Esophagus squamous epithelium (tissue), 5 donors: ENCODE data around the gene NOL12. TPM values are rescaled to one million over a fixed set of nuclear protein-coding genes. Genes with fewer than 3 reads are reported as not detected.
A peak's percentile ranks its signal among the peaks of the same experiment; 100 is the strongest.

Source experiments
- DNase-seq: peaks from one replicate; lab custom pipeline; 2025; lab: John Stamatoyannopoulos, UW
- H3K27ac ChIP-seq, 4 donors: fragments of 200-600 bp; sonication (generic); one replicate each; pipeline ENCODE4 v1.5.1; 2016 to 2019; ENCODE audit warnings: mild to moderate bottlenecking in 1 of 4
- H3K27me3 ChIP-seq, 4 donors: fragments of 200-600 bp; sonication (generic); 1 replicate in 3 of 4; 2 replicates in 1 of 4; pipeline versions ENCODE4 v1.5.1 to v1.6.0; 2017 to 2021; ENCODE audit warnings: antibody characterized with exemption in 1 of 4
- H3K36me3 ChIP-seq, 3 donors: fragments of 200-600 bp; sonication (generic); one replicate each; pipeline ENCODE4 v1.5.1; 2016 to 2019
- H3K4me1 ChIP-seq, 3 donors: fragments of 200-600 bp; sonication (generic); one replicate each; pipeline ENCODE4 v1.5.1; 2017 to 2019
- H3K4me3 ChIP-seq, 4 donors: fragments of 200-600 bp; sonication (generic); 1 replicate in 3 of 4; 2 replicates in 1 of 4; pipeline ENCODE4 v1.5.1; 2016 to 2019; ENCODE audit warnings: mild to moderate bottlenecking in 2 of 4, moderate library complexity in 1 of 4
- H3K9me3 ChIP-seq, 3 donors: fragments of 200-600 bp; sonication (generic); one replicate each; pipeline ENCODE4 v1.5.1; 2016 to 2019
- CTCF ChIP-seq, 6 experiments: fragments of 450-650 bp in 4 of 6; fragments of 200-600 bp in 2 of 6; sonication (generic) in 2 of 6; IDR thresholded peaks; one replicate each; pipeline ENCODE4 v1.5.1; 2016 to 2019; ENCODE audit warnings: antibody characterized with exemption in 6 of 6, mild to moderate bottlenecking in 4 of 6, moderate library complexity in 4 of 6
- POLR2A ChIP-seq, 4 donors: fragments of 450-650 bp; IDR thresholded peaks; one replicate each; pipeline ENCODE4 v1.6.1; 2017; ENCODE audit warnings: antibody characterized with exemption in 4 of 4, mild to moderate bottlenecking in 4 of 4, moderate library complexity in 3 of 4
- WGBS, 2 donors: methylation state at CpG; one replicate each; pipeline ENCODE4 v1.1.5; 2018; 5-methylcytosine and 5-hydroxymethylcytosine counted together
- intact Hi-C: fragments of 100-400 bp; cut with DNase I; formaldehyde crosslinking; loops from one replicate; pipeline ENCODE4 v1.15.0; 2022
- total RNA-seq, 4 donors: library from RNA; depleted of rRNA; stranded (reverse); fragments of >200 nt; gene quantifications; one replicate each; pipeline ENCODE4 v1.1.0, GENCODE V29; 2016
- donor health status: DM: yes; HTN: yes; CAD: no.

NOL12 gene
- total RNA-seq, 4 donors from 2014 or later = 34.3 to 44.5 (median 40.8) TPM

GRCh38 chr22:37672920-37673455, 13.2 kb upstream of the NOL12 start:
- H3K27ac ChIP-seq = peak overlapping the region in 3 of 4 donors; percentile 69 to 95 (median 89)
- WGBS, 2 donors = 32% methylated on average over 8 of the region's 11 CpGs; no CpG with 5 or more reads in 1 of the 2 donors
- intact Hi-C loops = no loop called here
- H3K36me3 ChIP-seq = no peaks in the 10 kb centered on the region
- no peak for TF ChIP-seq CTCF (IDR thresholded peaks at IDR 0.05)
- TF ChIP-seq POLR2A (IDR thresholded peaks at IDR 0.05) = no peak
- no peaks in the 10 kb centered on the region for H3K9me3 ChIP-seq
- no peak overlapping the region for H3K4me3 ChIP-seq
- H3K4me1 ChIP-seq = peaks cover 32 to 56% (median 44%) of the 10 kb centered on the region in 3 donors
- H3K27me3 ChIP-seq = no peaks in the 10 kb centered on the region
- DNase-seq = no peak

DNA sequence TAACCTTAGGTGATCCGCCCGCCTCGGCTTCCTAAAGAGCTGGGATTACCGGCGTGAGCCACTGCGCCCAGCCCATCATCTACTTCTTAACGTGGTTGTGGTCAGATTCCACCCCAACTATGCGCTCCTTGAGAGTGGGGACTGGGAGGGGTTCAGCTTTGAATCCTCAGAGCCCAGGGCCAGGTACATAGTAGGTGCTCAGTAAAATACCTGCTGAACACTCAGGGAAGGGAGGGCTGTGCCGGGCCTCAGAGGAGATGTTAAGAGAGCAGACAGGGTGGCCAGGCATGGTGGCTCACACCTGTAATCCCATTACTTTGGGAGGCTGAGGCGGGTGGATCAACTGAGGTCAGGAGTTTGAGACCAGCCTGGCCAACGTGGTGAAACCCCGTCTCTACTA, 11.9 kb upstream of the NOL12 start:
- DNase-seq = no peak
- Histone ChIP-seq H3K4me1 (peaks cover 32 to 68% (median 44%) of the 10 kb centered on the region in 3 donors), H3K4me3 (no peak overlapping the region), H3K27ac (peak overlapping the region; percentile 78 to 95 (median 90)), H3K9me3 (no peaks in the 10 kb centered on the region), H3K27me3 (no peaks in the 10 kb centered on the region), H3K36me3 (no peaks in the 10 kb centered on the region)
- TF ChIP-seq POLR2A (IDR thresholded peaks at IDR 0.05) (no peak), CTCF (IDR thresholded peaks at IDR 0.05) (no peak)
- 68 to 78% methylated on average over 8 of the region's 12 CpGs for WGBS, 2 donors
- intact Hi-C loops = no loop called here

DNA sequence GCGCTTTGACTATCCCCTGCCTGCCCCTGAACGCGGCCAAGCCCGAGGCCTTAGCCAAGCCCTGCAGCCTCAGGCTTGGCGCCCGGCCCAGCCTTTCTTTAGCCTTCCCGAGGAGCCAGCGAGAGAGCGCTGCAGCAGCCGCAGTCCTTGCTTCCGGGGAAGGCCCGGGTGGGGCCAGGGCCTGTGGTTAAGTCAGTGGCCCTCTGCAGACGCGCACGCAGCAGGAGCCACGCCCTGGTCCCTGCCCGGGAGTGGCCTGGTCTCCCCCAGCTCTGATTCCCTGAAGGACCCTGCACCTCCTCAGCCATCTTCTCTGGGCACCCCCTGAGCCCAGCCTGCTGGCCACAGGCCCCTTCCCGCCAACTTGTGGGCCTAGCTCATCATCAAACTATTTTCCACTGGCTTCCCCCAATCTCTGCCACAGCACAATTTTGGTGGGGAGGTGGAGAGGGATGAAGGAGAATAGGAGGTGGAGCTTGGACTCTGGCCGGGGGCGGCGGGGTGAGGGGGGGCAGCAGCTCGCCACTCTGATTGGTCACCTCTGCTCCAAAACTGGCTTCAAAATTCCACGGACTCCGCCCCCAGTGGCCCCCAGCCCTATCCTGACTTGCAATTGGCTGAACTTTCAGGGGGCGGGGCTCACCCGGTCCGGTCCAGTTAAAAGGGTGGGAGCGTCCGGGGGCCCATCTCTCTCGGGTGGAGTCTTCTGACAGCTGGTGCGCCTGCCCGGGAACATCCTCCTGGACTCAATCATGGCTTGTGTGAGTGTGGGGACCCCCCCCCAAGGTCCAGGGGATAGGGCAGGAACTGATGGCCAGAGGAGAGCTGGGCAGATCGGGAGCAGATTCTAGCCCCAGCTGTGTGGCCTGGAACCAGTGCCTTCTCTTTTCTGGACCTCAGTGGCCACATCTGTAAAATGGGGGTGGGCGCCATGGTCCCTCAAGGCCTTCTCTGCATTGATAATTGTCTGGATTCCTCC, 10.9 kb upstream of the NOL12 start, which contains the start of gene LGALS1:
Gene LGALS1, plus strand, starts transcription at position 686 of the 979 bp plus-strand sequence. Its CDS starts 67 bp downstream, at position 753.
- H3K36me3 ChIP-seq = peaks cover 0 to 6% (median 0%) of the 10 kb centered on the region in 3 donors
- DNase-seq = no peak
- no peaks in the 10 kb centered on the region for H3K27me3 ChIP-seq
- intact Hi-C loops = no loop called here
- no peaks in the 10 kb centered on the region for H3K9me3 ChIP-seq
- peak within 1 kb of the TSS; percentile 78 to 95 (median 90) for H3K27ac ChIP-seq
- H3K4me3 ChIP-seq = peak within 1 kb of the TSS; percentile 24 to 77 (median 51)
- peaks cover 32 to 68% (median 44%) of the 10 kb centered on the region in 3 donors for H3K4me1 ChIP-seq
- WGBS, 2 donors = 6 to 11% methylated on average over 12 to 20 of the region's 34 CpGs
- TF ChIP-seq CTCF (IDR thresholded peaks at IDR 0.05) (peak in 3 of 6 experiments; percentile 13 to 43 (median 28)), POLR2A (IDR thresholded peaks at IDR 0.05) (peak in 2 of 4 donors; percentile 42 to 55)

- Histone ChIP-seq H3K36me3 (peaks cover 0 to 6% (median 0%) of the 10 kb centered on the region in 3 donors), H3K27ac (peak overlapping the region; percentile 78 to 95 (median 90)), H3K4me1 (peaks cover 32 to 72% (median 46%) of the 10 kb centered on the region in 3 donors), H3K27me3 (no peaks in the 10 kb centered on the region), H3K4me3 (peak overlapping the region; percentile 24 to 77 (median 51)), H3K9me3 (no peaks in the 10 kb centered on the region)
- WGBS, 2 donors = 20% methylated on average over 1 of the region's 17 CpGs; no CpG with 5 or more reads in 1 of the 2 donors
- intact Hi-C loops = no loop called here
- no peak for DNase-seq
- TF ChIP-seq POLR2A (IDR thresholded peaks at IDR 0.05) (no peak), CTCF (IDR thresholded peaks at IDR 0.05) (no peak)
Measured at GRCh38 chr22:37675930-37676735, 10.0 kb upstream of the NOL12 start.
